Heart left ventricle (tissue), 16 donors: Measurements from ENCODE around the gene TRAPPC3. TPM values are rescaled to one million over a fixed set of nuclear protein-coding genes. Genes with fewer than 3 reads are reported as not detected.

ENCODE experiments used
- ATAC-seq, 4 donors: fragments of 200-7000 bp; cut with Tn5 transposase; one replicate each; pipeline ENCODE4 v1.9.1; 2020 to 2022; ENCODE audit warnings: moderate library complexity in 4 of 4, mild to moderate bottlenecking in 3 of 4, moderate number of reproducible peaks in 1 of 4
- DNase-seq, 5 donors: peaks; one replicate each; pipeline ENCODE4 v3.0.0-alpha.2; 2020
- H3K27ac ChIP-seq, 12 donors: fragments of 200-600 bp; sonication (generic) in 4 of 12; one replicate each; pipeline versions ENCODE4 v1.5.0 to v1.8.0; 2016 to 2022; ENCODE audit warnings: mild to moderate bottlenecking in 2 of 12
- H3K27me3 ChIP-seq, 9 donors: fragments of 200-600 bp; sonication (generic) in 2 of 9; one replicate each; pipeline versions ENCODE4 v1.5.1 to v1.8.0; 2016 to 2022; ENCODE audit warnings: mild to moderate bottlenecking in 3 of 9
- H3K36me3 ChIP-seq, 9 donors: fragments of 200-600 bp; sonication (generic) in 2 of 9; one replicate each; pipeline versions ENCODE4 v1.5.0 to v1.8.0; 2018 to 2022; ENCODE audit warnings: mild to moderate bottlenecking in 2 of 9
- H3K4me1 ChIP-seq, 12 donors: fragments of 200-600 bp; sonication (generic) in 4 of 12; one replicate each; pipeline versions ENCODE4 v1.5.0 to v1.8.0; 2016 to 2022; ENCODE audit warnings: mild to moderate bottlenecking in 3 of 12
- H3K4me3 ChIP-seq, 12 donors: fragments of 200-600 bp; sonication (generic) in 4 of 12; one replicate each; pipeline versions ENCODE4 v1.5.0 to v1.8.0; 2017 to 2022; ENCODE audit warnings: mild to moderate bottlenecking in 9 of 12, moderate library complexity in 4 of 12
- H3K9me3 ChIP-seq, 12 donors: fragments of 200-600 bp; sonication (generic) in 4 of 12; one replicate each; pipeline versions ENCODE4 v1.5.0 to v1.8.0; 2016 to 2022; ENCODE audit warnings: mild to moderate bottlenecking in 1 of 12
- POLR2A ChIP-seq, 2 donors: fragments of 450-650 bp; IDR thresholded peaks; one replicate each; pipeline ENCODE4 v1.6.1; 2017; ENCODE audit warnings: antibody characterized with exemption in 2 of 2, mild to moderate bottlenecking in 2 of 2, moderate library complexity in 2 of 2
- WGBS, 4 donors: extraction: QIAGEN DNeasy Blood & Tissue Kit in 2 of 4; methylation state at CpG; one replicate each; pipeline versions ENCODE4 v1.1.5 to v1.1.7; 2013 to 2018; 5-methylcytosine and 5-hydroxymethylcytosine counted together
- intact Hi-C, 10 donors: fragments of 100-400 bp; cut with DNase I; formaldehyde crosslinking; loops; one replicate each; pipeline versions ENCODE4 v1.11.1 to v1.14.2; 2022
- polyA plus RNA-seq, 2 donors: library from polyadenylated mRNA; stranded (reverse); fragments of 200-250 nt; gene quantifications; one replicate each; pipeline ENCODE4 v1.2.3, GENCODE V29; 2013
- total RNA-seq, 9 donors: library from RNA; depleted of rRNA in 2 of 9; stranded (reverse); fragments of >200 nt in 2 of 9; fragmentation: NEBNext Ultra II Directional in 3 of 9; extraction: Animal tissue kit (Norgen Biotek cat#: 25700) in 3 of 9; gene quantifications; one replicate each; pipeline versions ENCODE4 v1.1.0 to v1.2.4, GENCODE V29; 2016 to 2023
- TF ChIP-seq, protein P1 (sequence below), 12 donors: fragments of 200-600 bp; sonication (generic) in 4 of 12; IDR thresholded peaks; one replicate each; pipeline versions ENCODE4 v1.5.0 to v1.8.0; 2018 to 2022; ENCODE audit warnings: antibody characterized with exemption in 12 of 12, mild to moderate bottlenecking in 5 of 12
- donor health status: ischemic (EF 13 %, LVEDD 7.1; RV severe dilation, severe dysfunction).
- donor health status: healthy with polysubstance abuse.
- donor health status: DM: no; HTN: yes; CAD: no.
- donor health status: DM: no; HTN: no; CAD: no.
- donor health status: ischemic (EF 25% LVEDD 6.9; RV normal size, moderate dysfunction).
- donor health status: ischemic (EF 25% LVEDD 5.7; RV mildly dilated, moderate dysfunction).
- donor health status: healthy.
- donor health status: DM: yes; HTN: yes; CAD: no.
- donor health status: ischemic (EF 35%, LVEDD 5.7; RV mildly dilated, moderate dysfunction).
- donor health status: nonischemic (EF 11% LVEDD 7.7; RV severe dilation, severe dysfunction).
- donor health status: DM: yes; HTN: yes; CAD: no.
- donor health status: PGD.
- donor health status: ischemic (EF 29% LVEDD 5.4; RV normal size, mild dysfunction).
- donor health status: nonischemic (EF 23%, LVEDD 6.1; RV moderate dilation, normal function).

The TRAPPC3 gene
- total and polyA plus RNA-seq, 11 donors = 40.8 to 89.6 (median 52.9) TPM

DNA sequence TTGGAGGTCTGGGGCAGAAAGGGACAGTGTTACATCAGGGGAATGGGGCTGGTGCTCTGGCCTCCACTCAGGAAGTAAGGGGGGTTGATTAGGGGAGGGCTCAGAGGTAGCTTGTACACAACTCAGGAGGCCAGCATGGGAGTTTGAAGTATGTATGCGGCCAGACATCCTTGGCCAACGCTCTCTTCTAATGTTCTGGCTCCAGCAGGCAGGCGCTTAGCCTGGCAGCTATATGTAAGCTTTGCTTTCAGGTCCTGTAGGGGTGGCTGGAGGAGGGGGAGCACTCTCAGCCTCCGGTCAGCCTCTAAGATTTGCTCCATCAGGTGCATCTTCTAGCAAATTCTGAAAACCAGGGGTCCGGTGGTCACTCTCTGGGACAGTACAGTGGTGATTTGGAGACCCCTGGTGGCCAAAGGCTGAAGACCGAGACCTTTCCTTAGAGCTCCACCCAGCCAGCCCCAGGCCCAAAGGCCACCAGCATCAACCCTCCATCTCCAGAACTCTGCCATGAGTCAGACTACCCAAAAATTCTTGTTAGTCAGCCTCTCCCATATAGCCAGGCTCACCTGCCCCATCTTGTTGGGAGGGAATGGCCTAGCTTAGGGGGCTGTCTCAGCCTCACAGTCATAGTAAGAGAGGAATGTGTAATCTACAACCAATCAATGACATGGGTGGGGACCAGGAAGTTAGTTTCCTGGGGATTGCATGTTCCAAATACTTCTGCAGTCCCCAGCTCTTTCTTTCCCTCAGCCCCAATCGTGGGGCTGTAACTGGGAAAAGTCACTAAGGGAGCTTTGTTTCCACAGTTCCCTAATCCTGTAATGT, 14.6 kb downstream of the TRAPPC3 start:
- H3K4me3 ChIP-seq = no peak overlapping the region
- no peaks in the 10 kb centered on the region for H3K27me3 ChIP-seq
- ATAC-seq (peak; percentile 9 to 51 (median 49)), DNase-seq (peak in 2 of 5 donors; percentile 36 to 56)
- 63 to 77% (median 68%) methylated on average over 6 to 7 of the region's 7 CpGs for WGBS, 4 donors
- intact Hi-C loops = loop anchor here (1.0 to 5.0 kb wide), 5 partner anchors 32 to 37 kb away; no protein-coding TSS in a partner anchor
- H3K36me3 ChIP-seq = peaks cover 0 to 35% (median 29%) of the 10 kb centered on the region in 9 donors
- H3K4me1 ChIP-seq = peaks cover 0 to 42% (median 33%) of the 10 kb centered on the region in 12 donors
- H3K9me3 ChIP-seq = no peaks in the 10 kb centered on the region
- peak overlapping the region in 6 of 12 donors; percentile 46 to 80 (median 68) for H3K27ac ChIP-seq
- TF ChIP-seq, protein P1, sequence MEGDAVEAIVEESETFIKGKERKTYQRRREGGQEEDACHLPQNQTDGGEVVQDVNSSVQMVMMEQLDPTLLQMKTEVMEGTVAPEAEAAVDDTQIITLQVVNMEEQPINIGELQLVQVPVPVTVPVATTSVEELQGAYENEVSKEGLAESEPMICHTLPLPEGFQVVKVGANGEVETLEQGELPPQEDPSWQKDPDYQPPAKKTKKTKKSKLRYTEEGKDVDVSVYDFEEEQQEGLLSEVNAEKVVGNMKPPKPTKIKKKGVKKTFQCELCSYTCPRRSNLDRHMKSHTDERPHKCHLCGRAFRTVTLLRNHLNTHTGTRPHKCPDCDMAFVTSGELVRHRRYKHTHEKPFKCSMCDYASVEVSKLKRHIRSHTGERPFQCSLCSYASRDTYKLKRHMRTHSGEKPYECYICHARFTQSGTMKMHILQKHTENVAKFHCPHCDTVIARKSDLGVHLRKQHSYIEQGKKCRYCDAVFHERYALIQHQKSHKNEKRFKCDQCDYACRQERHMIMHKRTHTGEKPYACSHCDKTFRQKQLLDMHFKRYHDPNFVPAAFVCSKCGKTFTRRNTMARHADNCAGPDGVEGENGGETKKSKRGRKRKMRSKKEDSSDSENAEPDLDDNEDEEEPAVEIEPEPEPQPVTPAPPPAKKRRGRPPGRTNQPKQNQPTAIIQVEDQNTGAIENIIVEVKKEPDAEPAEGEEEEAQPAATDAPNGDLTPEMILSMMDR (IDR thresholded peaks at IDR 0.05) = peak; percentile 40 to 76 (median 64)
- TF ChIP-seq POLR2A (IDR thresholded peaks at IDR 0.05) = no peak

DNA sequence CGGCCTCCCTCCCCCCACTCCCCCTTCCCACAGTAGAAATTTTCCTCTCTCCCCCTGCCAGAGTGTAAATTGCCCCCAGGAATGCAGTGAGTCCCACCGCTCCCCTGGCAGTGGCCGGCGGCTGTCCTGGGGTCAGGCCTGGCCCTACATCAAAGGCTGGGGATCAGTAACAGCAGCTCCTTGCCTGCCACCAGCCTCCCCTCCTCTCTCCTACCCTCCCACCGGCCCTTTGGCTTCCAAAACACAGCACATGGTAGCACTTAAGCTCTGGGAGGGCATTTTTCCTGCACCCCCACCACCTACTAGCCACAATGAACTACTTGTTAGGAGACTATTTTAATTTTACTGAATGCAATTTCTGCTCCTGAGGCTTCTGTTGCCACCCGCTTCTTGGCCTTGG, 15.3 kb downstream of the TRAPPC3 start:
- no peaks in the 10 kb centered on the region for H3K27me3 ChIP-seq
- no peak for DNase-seq
- intact Hi-C loops = loop anchor here in 9 of 10 donors (1.0 to 5.0 kb wide), 4 partner anchors 33 to 37 kb away; no protein-coding TSS in a partner anchor
- H3K9me3 ChIP-seq = no peaks in the 10 kb centered on the region
- H3K36me3 ChIP-seq = peaks cover 0 to 28% (median 22%) of the 10 kb centered on the region in 9 donors
- TF ChIP-seq POLR2A (IDR thresholded peaks at IDR 0.05) = no peak
- TF ChIP-seq, protein P1 (IDR thresholded peaks at IDR 0.05) = no peak
- 67 to 75% (median 71%) methylated on average over 6 of the region's 6 CpGs for WGBS, 4 donors
- H3K27ac ChIP-seq = peak overlapping the region in 2 of 12 donors; percentile 67 to 69
- peak in 1 of 4 donors; percentile 8 for ATAC-seq
- H3K4me3 ChIP-seq = no peak overlapping the region
- H3K4me1 ChIP-seq = peaks cover 0 to 38% (median 28%) of the 10 kb centered on the region in 12 donors

DNA sequence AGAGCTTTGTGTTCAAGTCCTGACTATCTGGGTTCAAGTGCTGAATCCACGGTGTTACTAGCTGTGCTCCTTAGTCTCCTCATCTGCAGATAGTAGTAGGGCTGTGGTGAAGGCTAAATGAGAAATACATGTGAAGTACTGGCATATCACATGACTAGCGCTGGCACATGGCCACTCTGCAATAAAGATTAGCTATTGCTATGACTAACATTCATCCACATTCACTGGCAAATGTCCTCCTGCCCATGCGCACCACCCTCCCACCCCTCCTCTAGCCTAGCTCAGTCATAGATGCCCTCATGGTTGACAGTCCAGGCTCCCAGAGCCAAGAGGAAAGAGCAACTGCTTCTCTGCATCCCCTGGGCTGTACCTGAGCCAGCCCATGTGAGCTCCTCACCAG, 15.8 kb downstream of the TRAPPC3 start:
- no peaks in the 10 kb centered on the region for H3K9me3 ChIP-seq
- peaks cover 0 to 38% (median 28%) of the 10 kb centered on the region in 12 donors for H3K4me1 ChIP-seq
- intact Hi-C loops = loop anchor here in 2 of 10 donors (5.0 kb wide), 1 partner anchor 36 kb away; no protein-coding TSS in a partner anchor
- peak in 3 of 4 donors; percentile 49 to 58 (median 50) for ATAC-seq
- peak in 3 of 5 donors; percentile 42 to 68 (median 67) for DNase-seq
- TF ChIP-seq, protein P1 (IDR thresholded peaks at IDR 0.05) = no peak
- no peak for TF ChIP-seq POLR2A (IDR thresholded peaks at IDR 0.05)
- H3K36me3 ChIP-seq = peaks cover 0 to 24% (median 18%) of the 10 kb centered on the region in 9 donors
- no peak overlapping the region for H3K27ac ChIP-seq
- whole genome bisulfite sequencing, 4 donors = 59 to 64% (median 60%) methylated on average over 3 of the region's 3 CpGs
- no peak overlapping the region for H3K4me3 ChIP-seq
- no peaks in the 10 kb centered on the region for H3K27me3 ChIP-seq

DNA sequence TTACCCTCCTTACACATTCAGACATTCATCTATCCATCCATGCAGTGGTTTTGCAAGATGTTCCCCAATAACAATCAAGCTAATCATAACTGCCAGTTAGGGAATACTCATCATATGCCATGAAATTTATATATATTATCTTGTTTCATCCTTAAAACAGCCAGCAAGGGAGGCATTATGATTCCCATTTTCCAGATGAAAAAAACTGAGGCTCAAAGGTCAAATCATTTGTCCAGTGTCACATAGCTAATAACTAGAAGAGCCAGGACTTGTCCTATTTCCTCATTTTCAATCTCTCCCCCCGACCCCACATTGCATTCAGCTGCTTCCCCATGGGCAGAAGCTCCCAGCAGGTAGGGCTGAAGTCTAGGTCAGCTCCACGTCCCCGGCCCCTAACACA, 17.3 kb downstream of the TRAPPC3 start:
- Histone ChIP-seq H3K4me3 (no peak overlapping the region), H3K9me3 (no peaks in the 10 kb centered on the region), H3K27ac (no peak overlapping the region), H3K4me1 (peaks cover 0 to 35% (median 22%) of the 10 kb centered on the region in 12 donors), H3K36me3 (peaks cover 0 to 9% (median 4%) of the 10 kb centered on the region in 9 donors), H3K27me3 (no peaks in the 10 kb centered on the region)
- intact Hi-C loops = loop anchor here in 2 of 10 donors (5.0 kb wide), 1 partner anchor 35 kb away; no protein-coding TSS in a partner anchor
- ATAC-seq = no peak
- DNase-seq = no peak
- TF ChIP-seq, protein P1 (IDR thresholded peaks at IDR 0.05) = no peak
- no peak for TF ChIP-seq POLR2A (IDR thresholded peaks at IDR 0.05)
- WGBS, 4 donors = 82 to 90% (median 86%) methylated on average over 3 of the region's 3 CpGs
